Measurements from ENCODE around the gene FBLN7.
"Not testable (repeated sequence)": the region's sequence is repeated elsewhere in the genome, so short reads cannot be mapped to it uniquely, and the experiment has no call there.

FBLN7 gene

DNA sequence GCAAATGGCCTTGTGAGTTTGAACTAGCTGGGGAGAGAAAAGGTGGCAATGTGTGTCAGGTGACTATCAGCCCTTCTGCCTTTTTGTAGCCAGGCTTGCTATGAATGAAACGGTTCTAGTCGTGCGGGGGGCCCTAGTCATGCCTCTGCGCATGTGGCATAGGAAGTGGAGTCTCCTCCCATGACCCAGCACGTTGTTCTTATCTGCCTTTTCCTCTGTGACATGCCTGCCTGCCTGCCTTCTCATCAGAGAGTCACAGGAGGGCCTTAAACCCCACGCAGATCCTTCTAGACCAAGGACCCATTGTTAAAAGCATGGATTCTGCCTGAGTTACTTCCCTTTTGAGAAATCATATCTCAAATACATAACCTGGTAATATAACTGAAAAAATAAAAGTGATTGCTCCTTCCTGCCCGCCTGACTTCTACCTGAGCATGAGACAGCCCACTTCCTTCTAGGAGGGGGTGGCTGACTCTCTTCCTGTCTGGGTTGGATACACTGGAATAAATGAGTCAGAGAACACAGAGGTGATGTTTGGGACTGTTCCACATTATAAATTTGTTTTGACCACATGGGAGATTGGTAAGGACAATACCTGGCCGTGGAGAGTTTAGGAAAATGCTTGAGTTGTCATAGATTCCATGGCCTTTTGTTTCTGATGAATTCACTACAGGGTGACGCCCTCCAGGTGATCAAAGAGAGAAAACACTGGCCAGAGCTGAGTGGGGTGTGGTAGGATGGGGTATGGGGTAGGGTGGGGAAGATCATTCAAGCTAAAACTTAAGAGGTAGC, 49.8 kb downstream of the FBLN7 start:
- DNase-seq, result peak; percentile 86

DNA sequence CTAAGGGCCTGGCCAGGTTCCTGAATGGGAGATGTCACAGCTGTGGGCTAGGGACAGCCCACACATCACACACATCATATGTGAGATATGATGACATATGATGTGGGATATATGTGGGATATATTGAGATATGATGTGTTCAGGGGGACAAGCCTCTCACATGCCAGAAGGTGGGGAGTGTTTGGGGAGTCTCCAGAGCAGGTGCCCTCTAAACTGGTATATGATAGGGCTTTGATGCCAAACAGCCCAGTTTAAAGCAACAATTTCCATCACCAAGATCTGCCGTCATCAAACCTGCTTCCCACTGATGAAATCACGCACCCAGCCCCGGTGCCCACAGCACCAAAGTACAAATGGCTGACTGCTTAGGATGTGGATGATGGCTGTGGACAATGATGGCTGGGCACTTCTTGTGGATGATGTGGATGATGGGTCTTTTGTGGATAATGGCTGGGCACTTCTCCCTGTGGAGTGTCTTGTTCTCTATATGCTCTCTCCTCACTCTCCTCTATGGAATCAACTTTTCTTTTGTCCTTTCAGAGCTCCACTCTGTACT, 50.9 kb downstream of the FBLN7 start:
- peak; percentile 15 for DNase-seq

DNA sequence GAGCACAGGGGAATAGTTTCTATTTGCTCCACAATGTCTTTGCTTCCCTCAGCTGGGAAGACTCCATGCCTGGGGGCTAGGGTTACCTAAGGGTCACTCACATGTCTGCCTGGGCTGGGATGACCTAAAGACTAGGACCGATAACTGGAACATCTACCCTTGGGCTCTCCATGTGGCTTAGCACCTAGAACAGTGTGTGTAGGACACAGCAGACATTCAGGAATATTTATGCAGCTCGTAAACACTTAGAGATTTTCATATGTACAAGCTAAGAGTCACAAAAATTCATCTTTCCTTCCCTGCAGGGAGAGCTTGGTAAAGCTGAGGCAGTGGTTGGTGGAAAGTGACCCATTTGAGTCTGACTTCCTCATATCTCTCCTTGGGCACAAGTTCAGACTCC, 55.8 kb downstream of the FBLN7 start:
- DNase-seq, result no peak

DNA sequence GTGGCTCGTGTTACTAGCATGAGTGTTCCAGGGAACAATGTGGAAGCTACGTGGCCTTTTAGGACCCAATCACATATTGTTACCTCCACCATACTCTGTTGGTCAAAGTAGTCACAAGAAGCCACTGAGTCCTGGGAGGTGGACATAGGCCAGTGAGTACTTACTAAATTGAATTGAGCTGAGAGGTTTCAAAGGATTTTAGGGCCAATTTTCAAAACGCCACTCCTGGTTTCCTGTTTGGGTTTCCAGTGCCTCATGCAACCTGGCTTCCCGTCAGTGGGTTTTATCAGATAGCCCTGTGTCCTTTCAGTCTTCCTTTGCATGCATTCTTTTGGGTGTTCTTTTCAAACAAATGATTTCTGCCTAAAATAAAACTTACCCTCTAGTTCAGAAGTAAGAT, 56.3 kb downstream of the FBLN7 start:
- no peak for DNase-seq

DNA sequence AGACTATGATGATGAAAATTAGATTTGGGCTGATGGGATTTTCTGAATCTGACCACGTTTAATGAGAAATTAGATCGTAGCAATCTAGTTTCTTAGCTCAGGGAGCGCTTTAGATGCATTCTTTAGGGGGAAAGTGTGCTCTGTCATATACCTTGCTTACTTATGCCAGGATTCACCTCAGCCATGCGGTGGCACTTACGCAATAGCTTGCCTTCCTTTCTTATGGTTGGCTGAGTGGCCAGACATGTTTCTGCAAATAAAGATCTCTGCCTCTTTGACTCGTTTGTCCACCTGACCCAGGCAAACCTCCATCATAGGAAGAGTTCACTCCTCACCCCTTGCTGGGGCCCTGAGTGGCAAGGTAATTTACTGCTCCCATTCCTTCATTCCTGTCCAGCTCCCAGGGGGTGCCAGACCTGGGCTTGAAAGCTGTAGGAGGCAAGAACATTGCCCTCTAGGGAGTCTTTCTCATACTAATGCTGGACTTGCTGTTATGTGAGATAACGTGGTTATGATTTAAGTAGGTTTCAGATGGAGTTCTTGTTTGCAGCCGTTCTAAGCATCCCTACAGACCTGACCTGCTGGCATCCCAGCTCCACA, 57.1 kb downstream of the FBLN7 start:
- DNase-seq, result no peak

DNA sequence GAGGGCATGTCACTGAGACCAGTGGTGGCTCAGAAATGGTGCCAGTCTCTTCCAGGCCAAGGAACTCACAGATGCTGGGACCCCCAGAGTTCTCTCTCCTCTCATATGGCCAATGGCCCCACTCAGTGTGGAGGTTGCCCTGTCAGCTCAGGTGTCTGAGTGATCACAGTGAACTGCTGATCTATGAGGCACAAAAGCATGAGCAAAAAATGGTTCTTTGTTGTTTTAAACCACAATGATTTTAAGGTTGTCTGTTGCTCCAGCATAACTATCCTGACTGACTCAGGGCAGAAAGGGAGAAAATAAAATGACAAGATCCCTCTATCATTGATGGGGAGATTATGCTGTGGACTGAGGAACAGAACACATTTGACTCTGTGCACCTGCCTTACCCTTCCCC, 57.8 kb downstream of the FBLN7 start:
- no peak for DNase-seq

DNA sequence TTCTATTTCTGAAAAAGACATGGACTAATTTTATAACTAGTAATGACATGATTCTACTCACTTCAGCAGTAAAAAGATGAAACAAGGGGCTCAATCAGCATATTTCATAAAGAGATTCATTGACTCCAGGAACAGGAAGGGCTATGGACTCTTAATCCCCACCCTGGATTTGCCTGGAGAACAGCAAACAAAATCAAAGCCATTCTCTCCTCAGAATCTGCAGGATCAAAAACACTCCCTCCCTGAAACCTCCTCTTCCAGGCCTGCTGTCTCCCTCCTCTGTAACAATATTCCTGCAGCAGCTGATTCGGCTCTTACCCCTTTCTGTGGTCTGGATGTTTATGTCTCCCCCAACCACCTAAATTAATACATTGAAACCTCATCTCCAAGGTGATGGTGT, 59.7 kb downstream of the FBLN7 start:
- DNase-seq, result no peak

DNA sequence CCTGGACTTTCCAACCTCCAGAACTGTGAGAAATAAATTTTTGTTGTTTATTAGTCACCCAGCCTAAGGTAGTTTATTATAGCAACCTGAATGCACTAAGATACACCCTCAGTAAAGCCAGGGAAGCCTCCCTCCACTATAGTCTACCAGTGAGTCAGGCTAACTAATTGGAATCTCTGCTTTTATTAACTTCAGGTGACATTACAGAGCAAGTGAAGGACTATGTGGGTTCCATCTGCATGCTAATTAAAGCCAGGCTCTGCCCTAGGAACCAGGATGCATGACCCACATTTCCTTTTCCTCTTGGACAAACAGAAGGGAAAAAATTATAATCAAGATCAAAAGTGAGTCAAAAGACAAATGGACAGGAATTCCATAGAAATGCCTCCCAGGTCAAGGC, 60.6 kb downstream of the FBLN7 start:
- no peak for DNase-seq

DNA sequence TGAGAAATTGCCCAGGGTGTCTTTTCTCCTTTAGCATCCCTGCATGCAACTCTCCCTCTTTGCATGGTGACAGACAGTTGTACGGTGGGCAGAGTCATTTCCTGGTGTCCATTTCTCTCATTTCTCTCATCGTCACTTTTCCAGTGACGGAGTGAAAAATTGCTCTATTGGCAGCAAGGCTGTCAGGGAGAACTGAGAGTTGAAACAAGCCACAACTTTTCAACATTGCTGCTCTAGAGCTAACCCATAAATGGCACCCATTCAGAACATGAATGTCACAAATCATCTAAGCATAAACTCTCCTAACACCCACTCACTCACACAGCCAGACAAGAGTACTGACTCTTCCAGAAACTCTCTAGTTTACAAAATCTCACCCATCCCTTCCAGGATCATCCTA, 61.0 kb downstream of the FBLN7 start:
- DNase-seq, result no peak

DNA sequence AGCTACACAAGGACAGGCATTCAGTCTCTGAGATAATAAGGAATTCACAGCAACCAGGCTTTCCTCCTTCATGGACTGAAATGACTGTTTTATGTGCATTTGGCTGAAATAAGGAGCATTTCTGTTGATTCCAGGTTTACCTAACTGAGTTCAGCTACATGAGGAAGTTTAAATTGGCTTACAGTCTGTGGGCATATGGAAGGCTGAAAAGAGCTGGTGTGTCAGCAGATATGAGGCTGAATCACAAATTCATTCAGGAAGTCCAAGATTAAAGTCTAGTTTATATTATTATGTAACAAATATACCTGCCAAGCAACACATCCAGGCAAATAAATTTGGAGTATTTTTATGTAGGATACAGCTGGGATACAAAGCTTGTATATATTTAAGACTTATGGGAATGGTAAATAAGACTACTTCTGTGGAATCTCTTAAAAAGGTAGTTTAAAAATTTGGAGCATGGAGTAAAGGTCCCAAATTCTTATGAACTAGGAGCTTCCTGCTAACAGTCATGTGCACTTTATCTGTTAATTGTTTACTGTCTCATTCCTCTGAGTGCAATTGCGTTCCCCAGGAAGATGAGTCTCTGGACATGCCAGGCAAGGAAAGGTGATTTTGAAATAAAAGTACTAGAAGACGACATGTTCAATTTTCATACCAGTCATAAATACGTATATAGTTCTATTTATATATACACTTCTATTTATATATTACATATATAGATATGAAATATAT, 63.7 kb downstream of the FBLN7 start:
- DNase-seq, result no peak

DNA sequence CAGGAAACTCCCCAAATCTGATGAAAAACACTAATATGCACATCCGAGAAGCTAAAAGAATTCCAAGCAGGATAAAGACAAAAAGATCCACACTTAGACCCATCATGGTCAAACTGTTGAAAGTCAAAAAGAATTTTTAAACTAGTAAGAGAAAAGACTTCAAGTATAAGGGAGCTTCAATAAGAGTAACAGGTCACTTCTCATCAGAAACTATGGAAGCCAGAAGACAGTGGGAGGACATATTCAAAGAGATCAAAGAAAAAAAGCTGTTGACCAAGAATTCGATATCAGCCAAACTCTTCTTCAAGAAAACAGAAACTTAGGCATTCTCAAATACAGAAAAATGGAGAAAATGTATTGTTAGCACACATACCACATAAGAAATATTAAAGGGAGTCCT, 66.2 kb downstream of the FBLN7 start:
- no peak for DNase-seq

DNA sequence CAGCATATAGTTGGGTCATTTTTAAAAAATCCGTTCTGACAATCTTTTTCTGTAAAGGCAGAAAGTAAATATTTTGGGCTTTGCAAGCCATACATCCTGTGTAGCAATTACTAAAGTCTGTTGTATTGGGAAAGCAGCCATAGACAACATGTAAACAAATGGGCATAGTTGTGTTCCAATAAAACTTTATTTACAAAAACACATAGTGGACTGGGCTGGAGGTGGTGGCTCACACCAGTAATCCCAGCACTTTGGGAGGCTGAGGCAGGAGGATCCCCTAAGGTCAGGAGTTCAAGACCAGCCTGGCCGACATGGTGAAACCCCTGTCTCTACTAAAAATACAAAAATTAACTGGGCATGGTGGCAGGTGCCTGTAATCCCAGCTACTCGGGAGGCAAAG, 69.7 kb downstream of the FBLN7 start:
- DNase-seq, result not testable (repeated sequence)

DNA sequence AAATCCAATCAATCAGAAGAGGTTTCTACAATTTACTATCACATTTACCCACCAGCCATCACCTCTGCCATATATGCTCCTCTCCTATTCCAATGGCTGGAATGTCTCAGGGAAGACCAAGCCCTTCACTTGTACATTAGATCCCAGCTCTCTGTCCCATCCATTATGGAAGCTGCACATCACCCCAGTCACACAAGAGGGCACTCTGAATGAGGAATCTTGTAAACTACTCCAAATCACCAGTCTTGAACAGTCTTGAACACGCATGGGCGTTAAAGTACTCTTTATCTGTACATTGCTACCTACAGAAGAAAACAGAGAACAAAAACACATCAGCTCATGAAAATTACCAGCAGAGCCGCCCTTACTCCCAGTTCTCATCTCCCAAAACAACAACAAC, 78.0 kb downstream of the FBLN7 start:
- no peak for DNase-seq

DNA sequence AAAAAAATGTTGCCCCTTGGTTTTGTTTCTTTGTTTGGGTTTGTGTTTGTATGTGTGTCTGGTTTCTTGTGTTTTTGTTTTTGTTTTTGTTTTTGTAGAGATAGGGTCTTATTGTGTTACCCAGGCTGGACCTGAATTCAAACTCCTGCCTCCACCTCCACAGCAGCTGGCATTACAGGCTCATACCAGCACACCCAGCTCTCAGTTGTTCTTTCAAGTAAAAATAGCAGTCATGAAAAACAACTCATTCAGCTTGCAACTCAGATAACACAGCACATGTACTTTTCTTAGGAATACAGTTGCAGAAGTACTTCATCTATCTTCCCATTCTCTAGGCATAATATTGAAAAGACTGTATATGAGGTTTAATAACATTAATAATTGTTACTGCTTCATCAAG, 79.7 kb downstream of the FBLN7 start:
- DNase-seq, result no peak

DNA sequence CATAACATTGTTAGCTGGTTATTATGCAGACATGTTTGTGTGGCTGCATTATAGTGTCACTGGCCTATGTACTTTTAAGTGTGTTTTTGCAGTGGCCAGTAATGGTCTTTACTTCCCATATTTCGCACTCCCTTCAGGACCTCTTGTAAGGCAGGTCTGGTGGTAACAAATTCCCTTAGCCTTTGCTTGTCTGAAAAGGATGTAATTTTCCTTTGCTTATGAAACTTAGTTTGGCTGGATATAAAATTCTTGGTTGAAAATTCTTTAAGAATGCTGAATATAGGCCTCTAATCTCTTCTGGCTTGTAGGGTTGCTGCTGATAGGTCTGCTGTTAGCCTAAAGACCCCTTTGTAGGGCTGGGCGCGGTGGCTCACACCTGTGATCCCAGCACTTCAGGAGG, 82.0 kb downstream of the FBLN7 start:
- no peak for DNase-seq

DNA sequence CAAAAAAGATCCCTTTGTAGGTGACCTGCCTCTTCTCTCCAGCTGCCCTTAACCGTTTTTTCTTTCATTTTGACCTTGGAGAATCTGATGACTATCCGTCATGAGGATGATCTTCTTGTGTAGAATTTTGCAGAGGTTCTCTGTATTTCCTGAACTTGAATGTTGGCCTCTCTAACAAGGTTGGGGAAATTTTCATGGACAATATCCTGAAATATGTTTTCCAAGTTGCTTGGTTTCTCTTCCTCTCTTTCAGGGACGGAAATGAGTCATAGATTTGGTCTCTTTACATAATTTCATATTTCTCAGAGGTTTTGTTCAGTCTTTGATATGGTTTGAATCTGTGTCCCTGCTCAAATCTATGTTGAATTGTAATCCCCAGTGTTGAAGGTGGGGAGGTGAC, 82.6 kb downstream of the FBLN7 start:
- DNase-seq, result no peak

DNA sequence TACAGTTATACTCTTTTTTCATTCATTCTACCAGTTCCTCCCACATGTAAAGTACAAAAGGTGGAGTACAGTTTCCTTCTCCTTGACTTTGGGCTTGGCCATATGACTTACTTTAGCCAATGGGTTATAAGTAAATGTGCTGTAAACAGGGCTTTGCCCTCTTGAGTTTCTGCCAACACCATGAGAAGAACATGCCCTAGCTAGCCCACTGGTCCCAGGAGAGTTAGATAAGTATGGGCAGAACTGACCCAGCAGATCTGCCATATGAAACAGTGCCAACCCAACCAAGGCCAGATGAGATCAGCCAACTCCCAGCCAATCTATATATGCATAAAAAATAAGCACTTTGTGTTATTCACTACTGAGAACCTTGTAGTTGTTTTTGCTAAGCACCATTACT, 91.2 kb downstream of the FBLN7 start:
- DNase-seq, result no peak

DNA sequence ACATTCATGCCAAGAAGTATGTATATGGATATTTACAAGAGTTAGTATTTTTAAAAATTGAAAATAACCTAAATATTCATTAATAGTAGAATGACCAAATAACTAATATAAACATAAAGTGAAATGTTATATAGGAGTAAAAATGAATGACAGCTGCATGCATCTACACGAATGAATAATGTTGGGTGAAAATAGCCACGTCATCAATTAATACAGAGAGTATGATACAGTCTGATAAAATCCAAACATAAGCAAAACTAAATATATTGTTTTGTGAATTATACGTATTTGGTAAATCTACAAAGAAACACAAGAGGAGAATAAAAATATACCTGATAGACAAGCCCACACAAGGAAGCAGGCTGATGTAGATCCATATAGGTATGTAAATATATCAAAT, 92.2 kb downstream of the FBLN7 start:
- no peak for DNase-seq

All from stimulated activated CD4-positive, alpha-beta T cell treated with anti-CD3 and anti-CD28 coated beads, Interleukin-4, amount 100 ng/mL, for 24 hours (primary cell).